ENCODE data around the gene INTS4. TPM values are rescaled to one million over a fixed set of nuclear protein-coding genes. Genes with fewer than 3 reads are reported as not detected.
"Not testable (repeated sequence)": the region's sequence is repeated elsewhere in the genome, so short reads cannot be mapped to it uniquely, and the experiment has no call there.

Gene INTS4, protein sequence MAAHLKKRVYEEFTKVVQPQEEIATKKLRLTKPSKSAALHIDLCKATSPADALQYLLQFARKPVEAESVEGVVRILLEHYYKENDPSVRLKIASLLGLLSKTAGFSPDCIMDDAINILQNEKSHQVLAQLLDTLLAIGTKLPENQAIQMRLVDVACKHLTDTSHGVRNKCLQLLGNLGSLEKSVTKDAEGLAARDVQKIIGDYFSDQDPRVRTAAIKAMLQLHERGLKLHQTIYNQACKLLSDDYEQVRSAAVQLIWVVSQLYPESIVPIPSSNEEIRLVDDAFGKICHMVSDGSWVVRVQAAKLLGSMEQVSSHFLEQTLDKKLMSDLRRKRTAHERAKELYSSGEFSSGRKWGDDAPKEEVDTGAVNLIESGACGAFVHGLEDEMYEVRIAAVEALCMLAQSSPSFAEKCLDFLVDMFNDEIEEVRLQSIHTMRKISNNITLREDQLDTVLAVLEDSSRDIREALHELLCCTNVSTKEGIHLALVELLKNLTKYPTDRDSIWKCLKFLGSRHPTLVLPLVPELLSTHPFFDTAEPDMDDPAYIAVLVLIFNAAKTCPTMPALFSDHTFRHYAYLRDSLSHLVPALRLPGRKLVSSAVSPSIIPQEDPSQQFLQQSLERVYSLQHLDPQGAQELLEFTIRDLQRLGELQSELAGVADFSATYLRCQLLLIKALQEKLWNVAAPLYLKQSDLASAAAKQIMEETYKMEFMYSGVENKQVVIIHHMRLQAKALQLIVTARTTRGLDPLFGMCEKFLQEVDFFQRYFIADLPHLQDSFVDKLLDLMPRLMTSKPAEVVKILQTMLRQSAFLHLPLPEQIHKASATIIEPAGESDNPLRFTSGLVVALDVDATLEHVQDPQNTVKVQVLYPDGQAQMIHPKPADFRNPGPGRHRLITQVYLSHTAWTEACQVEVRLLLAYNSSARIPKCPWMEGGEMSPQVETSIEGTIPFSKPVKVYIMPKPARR
- 39.7 and 57.2 TPM in 2 replicates for polyA plus RNA-seq (2014; cell fraction: cytosol; rRNA removed)
- 136 and 188 TPM in 2 replicates for polyA plus RNA-seq (2014; cell fraction: nucleus; rRNA removed)

DNA sequence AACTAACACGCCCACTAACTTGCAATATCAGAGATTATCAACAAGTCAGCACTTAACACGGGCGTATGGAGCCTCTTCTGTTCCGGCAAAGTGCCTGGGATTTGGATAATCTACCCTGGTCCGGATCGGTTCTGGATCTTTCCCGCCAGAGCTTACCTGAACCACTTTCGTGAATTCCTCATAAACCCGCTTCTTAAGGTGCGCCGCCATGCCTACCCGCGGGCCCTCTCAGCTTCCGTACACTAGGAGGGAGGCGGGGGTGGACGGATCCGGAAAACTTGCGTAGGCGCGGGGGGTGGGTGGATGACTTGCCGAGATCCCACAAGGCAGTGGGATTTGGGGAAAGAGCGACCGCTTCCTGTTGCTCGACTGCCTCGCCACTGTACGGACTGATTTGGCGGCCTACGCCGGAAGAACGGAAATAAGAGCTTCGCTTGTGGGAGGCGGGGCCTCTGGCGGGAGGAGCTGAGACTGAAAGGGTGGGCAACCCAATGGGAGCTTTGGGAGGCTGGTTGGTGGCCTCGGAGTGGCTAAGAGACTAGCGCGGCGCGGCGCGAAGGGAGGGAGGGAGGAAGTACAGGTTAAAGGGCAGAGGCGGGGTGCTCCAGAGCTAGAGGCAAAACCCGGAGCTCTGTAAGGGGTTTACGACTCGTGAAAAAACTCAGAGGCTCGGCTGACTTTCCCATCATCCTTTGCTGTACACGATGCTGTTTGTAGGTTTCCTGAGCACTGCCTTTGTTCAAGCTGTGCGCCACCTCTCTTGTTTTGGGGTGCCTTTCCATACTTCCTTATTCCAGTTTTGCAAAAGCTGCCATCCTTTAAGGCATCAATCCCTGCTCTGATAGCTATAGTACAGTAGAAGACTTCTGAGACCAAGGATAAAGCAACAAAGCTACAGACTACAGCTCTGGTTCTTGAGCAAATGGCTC is at the start of gene INTS4:
INTS4 (minus strand) TSS at position 235 of the 929 bp plus-strand sequence; CDS start at position 210, 25 bp downstream.
- peak; percentile 100 for DNase-seq (ENCODE audit: low spot score)

DNA sequence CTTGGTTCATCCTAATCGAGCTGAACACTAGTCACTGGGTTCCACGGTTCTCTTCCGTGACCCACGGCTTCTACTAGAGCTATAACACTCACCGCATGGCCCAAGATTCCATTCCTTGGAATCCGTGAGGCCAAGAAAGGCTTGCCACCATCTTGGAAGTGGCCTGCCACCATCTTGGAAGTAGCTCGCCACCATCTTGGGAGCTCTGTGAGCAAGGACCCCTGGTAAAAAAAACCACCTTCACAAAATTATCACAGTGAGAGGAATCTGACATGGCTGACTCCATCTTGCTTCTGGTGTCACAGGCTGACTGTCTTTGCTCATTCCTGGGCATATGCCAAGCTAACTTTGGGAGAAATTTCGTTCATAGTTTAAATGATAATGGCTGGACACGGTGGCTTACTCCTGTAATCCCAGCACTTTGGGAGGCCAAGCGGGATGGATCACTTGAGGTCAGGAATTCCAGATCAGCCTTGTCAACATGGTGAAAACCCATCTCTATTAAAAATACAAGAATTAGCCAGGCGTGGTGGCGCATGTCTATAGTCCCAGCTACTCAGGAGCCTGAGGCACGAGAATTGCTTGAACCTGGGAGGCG is 47.5 kb upstream of the INTS4 start:
- no peak for DNase-seq (ENCODE audit: low spot score)

DNA sequence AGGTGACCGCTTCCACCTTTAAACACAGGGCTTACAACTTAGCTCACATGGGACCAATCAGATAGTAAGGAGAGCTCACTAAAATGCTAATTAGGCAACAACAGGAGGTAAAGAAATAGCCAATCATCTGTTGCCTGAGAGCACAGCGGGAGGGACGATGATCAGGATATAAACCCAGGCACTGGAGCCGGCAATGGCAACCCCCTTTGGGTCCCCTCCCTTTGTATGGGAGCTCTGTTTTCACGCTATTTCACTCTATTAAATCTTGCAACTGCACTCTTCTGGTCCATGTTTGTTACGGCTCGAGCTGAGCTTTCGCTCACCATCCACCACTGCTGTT is 46.9 kb upstream of the INTS4 start:
- not testable (repeated sequence) for DNase-seq (ENCODE audit: low spot score)

DNA sequence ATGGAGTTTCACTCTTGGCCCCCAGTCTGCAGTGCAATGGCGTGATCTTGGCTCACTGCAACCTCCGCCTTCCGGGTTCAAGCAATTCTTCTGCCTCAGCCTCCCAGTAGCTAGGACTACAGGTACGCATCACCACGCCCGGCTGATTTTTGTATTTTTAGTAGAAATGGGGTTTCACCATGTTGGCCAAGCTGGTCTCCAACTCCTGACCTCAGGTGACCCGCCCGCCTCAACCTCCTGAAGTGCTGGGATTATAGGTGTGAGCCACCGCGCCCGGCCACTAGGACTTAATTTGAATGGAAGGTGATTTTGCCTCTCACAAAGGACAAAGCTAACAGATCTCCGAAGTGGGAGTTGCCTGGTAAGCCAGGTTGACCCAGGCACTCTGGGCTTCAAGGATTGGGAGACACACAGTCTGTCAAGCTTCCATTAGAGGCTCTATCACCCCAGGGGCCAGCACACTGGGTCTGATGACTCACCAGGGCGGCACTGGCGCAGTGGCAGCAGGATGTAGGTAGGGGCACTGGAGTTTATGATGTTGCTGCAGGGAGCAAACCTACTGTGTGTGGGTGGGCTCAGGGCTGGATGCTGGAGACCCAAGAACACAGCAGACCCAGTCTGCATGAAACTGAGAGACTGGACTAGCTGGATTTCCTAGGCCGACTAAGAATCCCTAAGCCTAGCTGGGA is 46.4 kb upstream of the INTS4 start:
- no peak for DNase-seq (ENCODE audit: low spot score)

DNA sequence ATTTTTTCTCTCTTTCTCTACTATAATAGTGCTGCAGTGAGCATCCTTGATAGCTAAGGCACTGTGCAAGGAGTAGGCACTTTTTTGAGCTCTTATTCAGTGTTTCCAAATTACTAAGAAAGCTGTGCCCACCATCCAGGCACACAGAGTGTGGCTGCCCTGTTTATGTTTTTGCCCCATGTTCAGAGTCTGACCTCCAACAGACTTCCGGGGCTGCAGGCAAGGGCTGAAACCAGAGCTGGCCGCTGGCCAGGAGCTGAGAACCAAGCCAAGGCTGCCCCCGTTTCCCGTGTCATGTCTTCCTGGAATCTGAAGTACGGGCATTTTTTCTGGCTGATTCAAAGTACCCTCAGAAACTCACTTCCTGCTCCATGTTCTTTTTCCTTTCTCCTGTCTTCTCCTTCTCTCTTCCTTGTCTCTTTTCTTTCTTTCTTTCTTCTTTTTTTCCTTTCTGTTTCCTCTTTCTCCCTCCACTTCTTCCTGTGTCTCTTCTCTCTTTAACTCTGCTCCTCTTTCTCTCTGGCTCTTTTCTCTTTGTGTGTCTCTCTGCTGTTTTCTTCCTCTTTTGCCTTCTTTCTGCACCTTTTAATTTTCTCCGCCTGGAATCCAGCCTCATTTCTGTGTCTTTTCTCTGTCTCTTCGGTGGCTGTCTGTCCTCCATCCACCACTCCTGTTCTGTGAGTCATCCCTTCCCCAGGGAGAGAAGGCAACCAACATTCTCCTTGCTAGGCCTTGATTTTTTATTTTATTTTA is 45.6 kb upstream of the INTS4 start:
- no peak for DNase-seq (ENCODE audit: low spot score)

DNA sequence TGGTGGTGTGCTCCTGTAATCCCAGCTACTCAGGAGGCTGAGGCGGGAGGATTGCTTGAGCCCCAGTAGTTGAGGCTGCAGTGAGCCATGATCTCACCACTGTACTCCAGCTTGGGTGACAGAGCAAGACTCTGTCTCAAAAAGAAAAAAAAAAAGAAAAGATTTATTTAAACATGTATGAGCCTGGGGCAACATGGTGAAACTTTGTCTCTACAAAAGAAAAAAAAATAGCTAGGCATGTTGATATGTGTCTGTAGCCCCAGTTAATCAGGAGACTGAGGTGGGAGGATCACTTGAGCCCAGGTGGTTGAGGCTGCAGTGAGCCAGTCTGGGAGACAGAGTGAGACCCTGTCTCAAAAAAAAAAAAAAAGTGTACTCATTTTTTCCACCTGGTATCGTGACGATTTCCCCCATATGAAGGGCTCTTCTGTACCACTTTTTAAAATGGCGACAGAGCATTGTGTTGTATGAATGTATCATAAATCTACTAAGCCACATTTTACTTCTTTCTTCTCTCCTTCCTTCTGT is 45.0 kb upstream of the INTS4 start:
- DNase-seq (ENCODE audit: low spot score): no peak

DNA sequence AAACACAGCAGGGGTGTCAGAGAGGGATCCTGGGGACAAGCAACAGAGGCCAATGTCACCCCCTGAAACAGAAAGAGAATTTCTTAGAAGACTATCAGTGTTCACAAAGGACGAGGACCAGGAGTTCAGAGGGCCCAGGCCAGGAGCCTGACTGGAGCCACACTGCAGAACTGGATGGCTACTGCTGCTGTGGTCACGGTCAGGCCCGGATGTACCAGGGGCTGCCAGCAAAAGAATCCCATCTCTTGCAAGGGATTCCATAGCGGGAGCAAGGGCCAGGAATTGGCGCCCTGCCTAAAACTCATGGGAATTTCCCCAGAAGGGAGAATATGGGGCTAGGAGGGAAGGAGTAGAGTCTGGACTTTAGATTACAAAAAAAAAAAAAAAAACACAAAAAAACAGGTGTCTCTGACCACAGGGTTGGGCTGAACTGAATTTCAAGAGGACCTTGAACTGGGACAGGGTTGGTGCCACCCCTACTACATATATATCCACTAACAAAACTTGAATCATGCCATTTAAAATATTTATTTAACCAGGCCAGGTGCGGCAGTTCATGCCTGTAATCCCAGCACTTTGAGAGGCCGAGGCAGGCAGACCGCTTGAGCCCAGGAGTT is 44.3 kb upstream of the INTS4 start:
- DNase-seq (ENCODE audit: low spot score): no peak

DNA sequence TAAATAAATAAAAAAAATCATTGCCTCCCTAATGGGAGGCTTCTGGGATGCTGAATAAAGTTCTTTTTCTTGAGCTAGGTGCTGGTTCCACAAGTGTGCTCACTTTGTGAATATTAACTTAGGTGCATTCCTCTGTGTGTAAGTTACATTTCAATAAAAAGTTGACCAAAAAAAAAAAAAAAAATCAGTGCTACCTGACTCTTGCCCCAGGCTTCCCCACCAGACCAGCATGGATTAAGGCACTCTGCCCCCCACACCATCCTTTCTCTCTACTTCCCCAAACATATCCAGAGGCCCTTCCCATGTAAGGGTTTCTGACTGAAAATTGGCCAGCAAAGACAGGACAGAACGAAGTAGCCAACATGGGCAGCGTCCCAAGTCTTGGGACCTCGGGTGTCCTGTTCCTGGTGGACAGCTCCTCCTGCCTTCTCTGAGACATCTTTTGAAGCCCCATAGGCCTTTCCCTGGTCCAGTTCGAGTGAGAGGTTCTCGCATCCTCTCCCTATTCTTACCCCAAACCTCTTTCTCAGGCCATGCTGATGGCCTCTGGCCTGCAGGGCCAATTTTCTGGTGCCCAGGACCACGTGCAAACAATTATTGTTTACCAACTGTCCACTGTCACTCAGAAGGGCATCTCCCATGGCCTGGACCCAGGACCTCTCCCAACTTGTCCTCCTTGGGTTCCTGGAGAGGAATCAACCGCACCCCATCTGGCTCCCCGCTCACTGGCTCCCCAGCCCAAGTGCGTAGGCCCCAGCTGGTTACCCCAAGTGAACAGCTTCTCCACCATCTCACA is 43.6 kb upstream of the INTS4 start:
- DNase-seq (ENCODE audit: low spot score): no peak

DNA sequence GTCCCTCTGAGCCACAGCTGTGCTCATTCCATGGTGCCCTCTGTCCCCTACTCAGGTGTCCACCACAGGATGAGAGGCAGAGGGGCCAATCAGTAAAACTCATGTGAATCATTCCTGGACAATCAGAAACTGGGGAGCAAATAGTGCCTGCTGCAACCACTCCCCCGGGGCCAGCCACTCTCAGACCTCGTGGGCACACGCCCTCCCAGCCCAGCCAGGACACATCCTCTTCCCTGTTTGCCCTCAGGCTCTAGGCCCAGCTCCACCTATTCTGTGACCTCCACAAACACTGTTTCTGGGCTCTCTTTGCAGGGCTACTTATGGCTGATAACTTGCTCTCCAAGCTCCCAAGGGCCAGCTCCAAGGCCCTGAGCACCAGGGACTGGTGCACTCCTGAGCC is 42.6 kb upstream of the INTS4 start:
- DNase-seq (ENCODE audit: low spot score): no peak

DNA sequence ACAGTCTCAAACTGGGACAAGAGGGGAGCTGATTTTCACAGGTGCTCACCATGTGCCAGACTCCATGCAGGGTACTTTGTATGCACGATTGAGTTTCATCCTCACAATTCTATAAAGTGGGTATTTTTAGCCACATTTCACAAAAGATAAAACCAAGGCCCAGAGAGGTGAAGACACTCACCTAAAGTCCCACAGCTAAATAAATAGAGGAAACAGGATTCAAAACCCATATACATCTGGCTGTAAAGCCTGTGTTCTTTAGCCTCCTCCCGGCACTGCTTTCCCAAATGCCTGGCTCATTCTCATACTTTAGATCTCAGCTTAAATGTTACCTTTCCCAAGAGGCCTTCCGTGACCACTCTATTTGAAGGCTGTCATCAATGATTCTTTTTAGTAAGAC is 41.8 kb upstream of the INTS4 start:
- DNase-seq (ENCODE audit: low spot score): no peak

DNA sequence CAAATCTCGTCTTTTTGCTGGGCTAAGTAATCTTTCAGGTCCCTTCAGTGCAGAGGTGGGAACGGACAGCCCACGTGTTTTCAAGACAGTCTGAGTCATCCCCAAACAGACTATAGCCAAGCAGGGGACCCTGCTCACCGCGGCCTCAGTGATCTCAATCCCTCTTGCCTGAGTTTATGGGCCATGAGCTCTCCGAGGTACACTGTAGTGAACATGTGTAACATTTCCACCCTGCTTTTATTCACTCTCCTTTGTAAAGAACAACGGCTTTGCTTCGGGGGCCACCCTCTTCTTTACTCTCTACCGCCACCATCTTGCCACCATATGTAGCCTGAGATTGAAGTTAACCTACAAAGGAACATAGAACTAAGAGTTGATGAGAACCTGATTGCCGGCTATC is 40.2 kb upstream of the INTS4 start:
- no peak for DNase-seq (ENCODE audit: low spot score)

DNA sequence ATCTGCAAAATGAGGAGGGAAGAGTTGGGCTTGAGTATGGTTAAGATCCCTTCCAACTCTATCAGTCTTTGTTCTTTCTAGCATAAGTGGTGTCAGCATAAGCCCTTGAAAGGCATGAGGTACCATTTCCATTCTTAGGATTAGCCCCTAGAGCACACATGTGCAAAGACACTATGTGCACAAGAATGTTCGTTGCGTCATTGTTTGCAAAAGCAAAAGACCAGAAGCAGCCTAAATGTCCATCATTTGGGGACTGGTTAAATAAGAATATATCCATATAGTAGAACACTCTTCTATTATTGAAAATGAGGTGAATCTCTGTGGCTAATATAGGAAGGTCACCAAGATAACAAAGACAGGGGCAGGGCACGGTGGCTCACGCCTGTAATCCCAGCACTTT is 38.6 kb upstream of the INTS4 start:
- no peak for DNase-seq (ENCODE audit: low spot score)

DNA sequence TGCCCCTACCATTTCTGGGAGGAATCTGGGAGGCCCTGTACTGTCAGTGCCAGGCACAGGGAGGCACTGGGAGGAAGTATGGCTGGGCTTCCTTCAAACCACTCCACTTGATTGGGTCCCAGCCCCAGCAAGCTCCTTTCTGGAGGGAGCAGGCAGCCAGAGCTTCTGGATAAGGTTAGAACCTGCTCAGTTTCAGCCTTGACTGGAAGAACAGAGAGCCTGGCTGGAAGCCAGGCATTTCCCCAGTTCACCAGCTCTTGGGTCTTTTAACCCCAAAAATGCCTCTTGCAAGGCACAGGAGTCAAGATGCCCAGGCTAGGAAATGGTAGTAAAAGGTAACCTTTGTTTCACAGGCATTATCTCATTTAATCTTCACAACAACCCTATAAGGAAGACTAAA is 37.6 kb upstream of the INTS4 start:
- DNase-seq (ENCODE audit: low spot score): no peak

DNA sequence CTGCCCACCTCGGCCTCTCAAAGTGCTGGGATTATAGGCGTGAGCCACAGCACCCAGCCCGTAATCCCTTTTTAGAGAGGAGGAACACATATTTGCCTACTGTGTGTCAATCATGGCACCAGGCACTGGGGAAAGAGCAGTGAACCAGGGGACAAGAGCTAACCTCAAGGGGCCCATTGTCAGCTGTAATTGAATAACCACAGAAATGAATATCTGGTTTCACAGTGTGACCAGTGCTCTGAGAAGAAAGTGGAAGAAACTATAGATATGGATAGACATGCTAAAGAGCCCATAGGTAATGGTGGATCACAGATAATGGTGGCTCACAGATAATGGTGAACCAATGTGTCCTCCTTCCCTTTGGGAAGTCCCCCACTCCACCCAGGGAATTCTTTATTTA is 37.2 kb upstream of the INTS4 start:
- DNase-seq (ENCODE audit: low spot score): peak; percentile 50

DNA sequence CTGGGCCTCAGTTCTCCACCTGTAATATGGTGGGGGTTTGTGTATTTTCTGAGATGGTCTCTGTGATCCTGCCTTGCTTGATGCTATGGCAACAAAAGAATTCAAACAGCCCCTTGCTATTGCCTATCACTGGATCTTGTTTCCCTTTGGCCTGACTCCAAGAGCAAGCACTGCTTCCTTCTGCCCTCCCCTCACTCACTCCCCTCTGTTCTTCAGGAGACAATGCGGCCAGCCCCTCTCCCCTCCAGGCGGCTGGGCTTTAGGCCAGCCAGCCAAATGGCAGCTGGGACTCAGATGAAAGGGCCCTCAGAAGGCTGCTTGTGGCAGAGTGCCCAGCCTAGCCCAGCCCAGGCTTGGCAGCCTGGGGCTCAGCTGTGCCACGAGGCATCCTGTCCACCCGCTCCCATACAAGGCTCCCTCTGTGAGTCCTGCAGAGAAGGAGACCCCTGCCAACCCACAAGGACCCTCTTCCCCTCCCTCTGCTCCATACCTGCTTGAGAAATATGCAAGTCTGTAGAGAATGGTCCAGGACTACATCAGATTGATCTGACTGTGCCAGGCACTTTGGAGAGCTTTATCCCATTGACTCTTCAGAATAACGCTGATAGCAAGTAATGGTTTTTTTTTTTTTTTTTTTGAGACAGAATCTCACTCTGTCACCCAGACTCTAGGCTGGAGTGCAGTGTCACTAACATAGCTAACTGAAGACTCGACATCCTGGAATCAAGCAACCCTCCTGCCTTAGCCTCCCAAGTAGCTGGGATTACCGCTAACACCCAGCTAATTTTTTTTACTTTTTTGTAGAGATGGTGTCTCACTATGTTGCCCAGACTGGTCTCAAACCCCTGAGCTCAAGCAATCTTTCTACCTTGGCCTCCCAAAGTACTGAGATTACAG is 36.2 kb upstream of the INTS4 start:
- peak; percentile 68 for DNase-seq (ENCODE audit: low spot score)

DNA sequence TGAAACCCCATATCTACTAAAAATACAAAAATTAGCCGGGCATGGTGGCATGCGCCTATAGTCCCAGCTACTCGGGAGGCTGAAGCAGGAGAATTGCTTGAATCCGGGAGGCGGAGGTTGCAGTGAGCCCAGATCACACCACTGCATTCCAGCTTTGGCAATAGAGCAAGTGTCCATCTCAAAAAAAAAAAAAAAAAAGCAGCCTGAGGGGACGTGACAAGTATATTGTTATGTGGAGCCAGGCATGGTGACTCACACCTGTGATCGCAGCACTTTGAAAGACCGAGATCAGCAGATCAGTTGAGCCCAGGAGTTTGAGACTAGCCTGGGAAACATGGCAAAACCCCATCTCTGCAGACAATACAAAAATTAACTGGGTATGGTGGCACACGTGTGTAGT is 34.0 kb upstream of the INTS4 start:
- not testable (repeated sequence) for DNase-seq (ENCODE audit: low spot score)

DNA sequence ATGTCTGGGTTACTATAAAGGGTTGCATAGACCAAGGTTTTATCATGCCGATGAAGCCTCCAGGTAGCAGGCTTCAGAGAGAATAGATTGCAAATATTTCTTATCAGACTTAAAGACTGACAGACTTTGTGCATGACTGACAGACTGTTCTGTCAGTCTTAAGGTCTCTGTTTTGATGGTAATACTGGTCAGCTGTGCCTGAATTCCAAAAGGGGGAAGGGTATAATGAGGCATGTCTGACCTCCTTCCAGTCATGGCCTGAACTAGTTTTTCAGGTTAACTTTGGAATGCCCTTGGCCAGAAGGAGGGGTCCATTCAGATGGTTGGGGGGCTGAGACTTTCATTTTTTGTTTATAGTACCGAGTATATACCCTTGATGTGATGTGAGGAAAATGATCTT is 33.3 kb upstream of the INTS4 start:
- no peak for DNase-seq (ENCODE audit: low spot score)
